ENCODE data around the gene CELF2.

GRCh38 chr10:11042357-11042756 is 24.7 kb downstream of the CELF2 start:
- TF ChIP-seq EP300 (IDR thresholded peaks at IDR 0.05; ENCODE audit: low read depth) (no peak), CTCF (IDR thresholded peaks at IDR 0.05) (no peak), POLR2AphosphoS5 (IDR thresholded peaks at IDR 0.05) (no peak)
